Sigmoid colon (tissue), 7 donors: ENCODE data around the gene TECPR2. TPM values are rescaled to one million over a fixed set of nuclear protein-coding genes. Genes with fewer than 3 reads are reported as not detected.
"Not testable (repeated sequence)": the region's sequence is repeated elsewhere in the genome, so short reads cannot be mapped to it uniquely, and the experiment has no call there.

Experiments
- DNase-seq: peaks from one replicate; pipeline ENCODE4 v3.0.0-alpha.2; 2019
- H3K27ac ChIP-seq, 4 donors: fragments of 200-600 bp; sonication (generic); one replicate each; pipeline ENCODE4 v1.5.1; 2016 to 2019; ENCODE audit warnings: mild to moderate bottlenecking in 1 of 4
- H3K27me3 ChIP-seq, 3 donors: fragments of 200-600 bp; sonication (generic); one replicate each; pipeline ENCODE4 v1.5.1; 2019; ENCODE audit warnings: mild to moderate bottlenecking in 1 of 3
- H3K36me3 ChIP-seq, 4 donors: fragments of 200-600 bp; sonication (generic); one replicate each; pipeline ENCODE4 v1.5.1; 2016 to 2019
- H3K4me1 ChIP-seq, 4 donors: fragments of 200-600 bp; sonication (generic); one replicate each; pipeline ENCODE4 v1.5.1; 2017 to 2019
- H3K4me3 ChIP-seq, 4 donors: fragments of 200-600 bp; sonication (generic); one replicate each; pipeline ENCODE4 v1.5.1; 2017 to 2019; ENCODE audit warnings: mild to moderate bottlenecking in 2 of 4, moderate library complexity in 1 of 4
- H3K9me3 ChIP-seq, 4 donors: fragments of 200-600 bp in 3 of 4; sonication (generic) in 3 of 4; one replicate each; pipeline versions ENCODE4 v1.5.1 to v1.6.1; 2013 to 2019
- CTCF ChIP-seq, 4 experiments: fragments of 450-650 bp in 3 of 4; fragments of 200-600 bp in 1 of 4; IDR thresholded peaks; one replicate each; pipeline ENCODE4 v1.5.1; 2016 to 2019; ENCODE audit warnings: antibody characterized with exemption in 4 of 4, mild to moderate bottlenecking in 3 of 4, moderate library complexity in 2 of 4
- EP300 ChIP-seq, 4 donors: sonication (generic); formaldehyde crosslinking; IDR thresholded peaks; one replicate each; pipeline ENCODE4 v1.6.1; 2017; ENCODE audit warnings: antibody characterized with exemption in 4 of 4
- POLR2A ChIP-seq, 2 donors: fragments of 450-650 bp; IDR thresholded peaks; one replicate each; pipeline ENCODE4 v1.6.1; 2016; ENCODE audit warnings: antibody characterized with exemption in 2 of 2, mild to moderate bottlenecking in 2 of 2, moderate library complexity in 2 of 2
- POLR2AphosphoS5 ChIP-seq, 4 donors: sonication (generic); formaldehyde crosslinking; IDR thresholded peaks; one replicate each; pipeline ENCODE4 v1.6.1; 2017; ENCODE audit warnings: antibody characterized with exemption in 4 of 4
- WGBS, 2 donors: extraction: QIAGEN DNeasy Blood & Tissue Kit; methylation state at CpG; one replicate each; pipeline ENCODE4 v1.1.7; 2013; 5-methylcytosine and 5-hydroxymethylcytosine counted together
- intact Hi-C: fragments of 100-400 bp; cut with DNase I; formaldehyde crosslinking; loops from one replicate; pipeline ENCODE4 v1.15.1; 2023
- polyA plus RNA-seq, 3 donors: library from polyadenylated mRNA; stranded (reverse); fragments of 200-250 nt; gene quantifications; one replicate each; pipeline ENCODE4 v1.2.3, GENCODE V29; 2013
- total RNA-seq, 4 donors: library from RNA; depleted of rRNA; stranded (reverse); fragments of >200 nt; gene quantifications; one replicate each; pipeline ENCODE4 v1.1.0, GENCODE V29; 2016
- donor health status: healthy with polysubstance abuse.
- donor health status: Bipolar disorder and iron deficiency.
- donor health status: healthy.

Gene TECPR2
- total and polyA plus RNA-seq, 7 donors = 2.1 to 51.0 (median 15.3) TPM

GRCh38 chr14:102539544-102540314, 177.0 kb downstream of the TECPR2 start:
- DNase-seq = no peak
- no peaks in the 10 kb centered on the region for H3K36me3 ChIP-seq
- no peak overlapping the region for H3K4me3 ChIP-seq
- H3K9me3 ChIP-seq = no peaks in the 10 kb centered on the region
- H3K27ac ChIP-seq = no peak overlapping the region
- intact Hi-C loops = no loop called here
- 69 to 70% methylated on average over 17 of the region's 17 CpGs for WGBS, 2 donors
- H3K4me1 ChIP-seq = peaks cover 0 to 11% (median 8%) of the 10 kb centered on the region in 4 donors
- TF ChIP-seq POLR2AphosphoS5 (IDR thresholded peaks at IDR 0.05) (no peak), POLR2A (IDR thresholded peaks at IDR 0.05) (no peak), EP300 (IDR thresholded peaks at IDR 0.05) (no peak), CTCF (IDR thresholded peaks at IDR 0.05) (no peak)
- peaks cover 9 to 43% (median 12%) of the 10 kb centered on the region in 3 donors for H3K27me3 ChIP-seq

GRCh38 chr14:102540315-102541028, 177.7 kb downstream of the TECPR2 start:
- Histone ChIP-seq H3K4me3 (no peak overlapping the region), H3K27ac (no peak overlapping the region), H3K9me3 (no peaks in the 10 kb centered on the region), H3K27me3 (peaks cover 14 to 50% (median 19%) of the 10 kb centered on the region in 3 donors), H3K36me3 (no peaks in the 10 kb centered on the region), H3K4me1 (peaks cover 0 to 18% (median 13%) of the 10 kb centered on the region in 4 donors)
- WGBS, 2 donors = 72 to 74% methylated on average over 29 of the region's 29 CpGs
- intact Hi-C loops = no loop called here
- TF ChIP-seq CTCF (IDR thresholded peaks at IDR 0.05) (no peak), EP300 (IDR thresholded peaks at IDR 0.05) (no peak), POLR2AphosphoS5 (IDR thresholded peaks at IDR 0.05) (no peak), POLR2A (IDR thresholded peaks at IDR 0.05) (no peak)
- no peak for DNase-seq

- H3K4me3 ChIP-seq, intact Hi-C loops, DNase-seq, H3K27ac ChIP-seq, H3K36me3 ChIP-seq, H3K9me3 ChIP-seq: not testable (repeated sequence)
- Histone ChIP-seq H3K4me1 (peaks cover 0 to 24% (median 18%) of the 10 kb centered on the region in 4 donors), H3K27me3 (peaks cover 14 to 56% (median 25%) of the 10 kb centered on the region in 3 donors)
- 92 to 95% methylated on average over 14 of the region's 14 CpGs for WGBS, 2 donors
Observed at GRCh38 chr14:102541029-102541491, 178.3 kb downstream of the TECPR2 start.

GRCh38 chr14:102541771-102542170, 179.0 kb downstream of the TECPR2 start:
- Histone ChIP-seq H3K36me3 (no peaks in the 10 kb centered on the region), H3K4me3 (no peak overlapping the region), H3K4me1 (peaks cover 0 to 24% (median 18%) of the 10 kb centered on the region in 4 donors), H3K9me3 (no peaks in the 10 kb centered on the region), H3K27ac (no peak overlapping the region), H3K27me3 (peaks cover 16 to 63% (median 32%) of the 10 kb centered on the region in 3 donors)
- WGBS, 2 donors = 82 to 87% methylated on average over 10 of the region's 10 CpGs
- no peak for DNase-seq
- TF ChIP-seq POLR2A (IDR thresholded peaks at IDR 0.05) (no peak), CTCF (IDR thresholded peaks at IDR 0.05) (no peak), POLR2AphosphoS5 (IDR thresholded peaks at IDR 0.05) (no peak), EP300 (IDR thresholded peaks at IDR 0.05) (no peak)
- intact Hi-C loops = no loop called here
